HEK293 (cell line): Measurements from ENCODE around the gene CCND3.

Experiments used
- AEBP2 ChIP-seq: fragments of 450-650 bp; formaldehyde crosslinking; IDR thresholded peaks from 2 replicates; pipeline ENCODE4 v1.5.1; 2016; ENCODE audit warnings: missing biosample characterization, missing genetic modification characterization, borderline replicate concordance
- BCL11B ChIP-seq: fragments of 450-650 bp; formaldehyde crosslinking; IDR thresholded peaks from 2 replicates; pipeline ENCODE4 v1.5.1; 2016; ENCODE audit warnings: low read depth, missing biosample characterization, missing genetic modification characterization
- INSM2 ChIP-seq: fragments of 450-650 bp; formaldehyde crosslinking; IDR thresholded peaks from 2 replicates; pipeline ENCODE4 v1.5.1; 2016; ENCODE audit warnings: missing biosample characterization, missing genetic modification characterization
- PRDM1 ChIP-seq: fragments of 450-650 bp; formaldehyde crosslinking; IDR thresholded peaks from 2 replicates; pipeline ENCODE4; 2016; ENCODE audit warnings: missing biosample characterization, missing genetic modification characterization
- SCRT1 ChIP-seq: fragments of 450-650 bp; formaldehyde crosslinking; IDR thresholded peaks from 2 replicates; pipeline ENCODE4 v1.5.1; 2016; ENCODE audit warnings: missing biosample characterization, missing genetic modification characterization, borderline replicate concordance
- WT1 ChIP-seq: fragments of 450-650 bp; formaldehyde crosslinking; IDR thresholded peaks from 2 replicates; pipeline ENCODE4 v1.5.1; 2016; ENCODE audit warnings: missing biosample characterization, missing genetic modification characterization
- ZNF112 ChIP-seq: fragments of 450-650 bp; formaldehyde crosslinking; IDR thresholded peaks from 2 replicates; pipeline ENCODE4 v1.5.0; 2017; ENCODE audit warnings: missing biosample characterization, missing genetic modification characterization
- ZNF138 ChIP-seq: fragments of 450-650 bp; formaldehyde crosslinking; IDR thresholded peaks from 2 replicates; pipeline ENCODE4 v1.5.1; 2016; ENCODE audit warnings: missing biosample characterization, missing genetic modification characterization, borderline replicate concordance
- ZNF146 ChIP-seq: fragments of 450-650 bp; formaldehyde crosslinking; IDR thresholded peaks from 2 replicates; pipeline ENCODE4 v1.5.1; 2016; ENCODE audit warnings: missing biosample characterization, missing genetic modification characterization
- ZNF155 ChIP-seq: fragments of 450-650 bp; formaldehyde crosslinking; IDR thresholded peaks from 2 replicates; pipeline ENCODE4 v1.5.1; 2016; ENCODE audit warnings: missing biosample characterization, missing genetic modification characterization
- ZNF175 ChIP-seq: fragments of 450-650 bp; formaldehyde crosslinking; IDR thresholded peaks from 2 replicates; pipeline ENCODE4 v1.5.1; 2016; ENCODE audit warnings: missing biosample characterization, missing genetic modification characterization
- ZNF202 ChIP-seq: fragments of 450-650 bp; formaldehyde crosslinking; IDR thresholded peaks from 2 replicates; pipeline ENCODE4 v1.5.1; 2016; ENCODE audit warnings: missing biosample characterization, missing genetic modification characterization, borderline replicate concordance
- ZNF280D ChIP-seq: fragments of 450-650 bp; formaldehyde crosslinking; IDR thresholded peaks from 2 replicates; pipeline ENCODE4 v1.5.1; 2016; ENCODE audit warnings: missing biosample characterization, missing genetic modification characterization
- ZNF366 ChIP-seq: fragments of 450-650 bp; formaldehyde crosslinking; conservative IDR thresholded peaks from 2 replicates; pipeline ENCODE4 v1.5.1; 2016; ENCODE audit warnings: missing biosample characterization, missing genetic modification characterization
- ZNF423 ChIP-seq: fragments of 450-650 bp; formaldehyde crosslinking; IDR thresholded peaks from 2 replicates; pipeline ENCODE4 v1.5.1; 2016; ENCODE audit warnings: missing biosample characterization, missing genetic modification characterization
- ZNF488 ChIP-seq: fragments of 450-650 bp; formaldehyde crosslinking; IDR thresholded peaks from 2 replicates; pipeline ENCODE4 v1.5.1; 2016; ENCODE audit warnings: missing biosample characterization, missing genetic modification characterization
- ZNF501 ChIP-seq: fragments of 450-650 bp; formaldehyde crosslinking; IDR thresholded peaks from 2 replicates; pipeline ENCODE4 v1.5.1; 2016; ENCODE audit warnings: missing biosample characterization, missing genetic modification characterization
- ZNF510 ChIP-seq: fragments of 450-650 bp; formaldehyde crosslinking; IDR thresholded peaks from 2 replicates; pipeline ENCODE4 v1.5.1; 2018; ENCODE audit warnings: mild to moderate bottlenecking, missing genetic modification characterization, missing biosample characterization; ENCODE audit not compliant: insufficient replicate concordance
- ZNF544 ChIP-seq: fragments of 450-650 bp; formaldehyde crosslinking; IDR thresholded peaks from 2 replicates; pipeline ENCODE4 v1.5.0; 2017; ENCODE audit warnings: missing biosample characterization, missing genetic modification characterization
- ZNF548 ChIP-seq: fragments of 450-650 bp; formaldehyde crosslinking; IDR thresholded peaks from 2 replicates; pipeline ENCODE4 v1.5.1; 2016; ENCODE audit warnings: missing biosample characterization, missing genetic modification characterization
- ZNF610 ChIP-seq: fragments of 450-650 bp; formaldehyde crosslinking; IDR thresholded peaks from 2 replicates; pipeline ENCODE4 v1.5.1; 2016; ENCODE audit warnings: missing biosample characterization, missing genetic modification characterization, borderline replicate concordance
- ZNF654 ChIP-seq: fragments of 450-650 bp; formaldehyde crosslinking; IDR thresholded peaks from 2 replicates; pipeline ENCODE4 v1.5.1; 2016; ENCODE audit warnings: low read depth, missing biosample characterization, missing genetic modification characterization
- ZNF677 ChIP-seq: fragments of 450-650 bp; IDR thresholded peaks from 2 replicates; pipeline ENCODE4 v1.5.0; 2018; ENCODE audit warnings: missing biosample characterization, mild to moderate bottlenecking, missing genetic modification characterization, moderate library complexity
- ZNF76 ChIP-seq: fragments of 450-650 bp; formaldehyde crosslinking; IDR thresholded peaks from 2 replicates; pipeline ENCODE4; 2016; ENCODE audit warnings: low read depth, missing biosample characterization, missing genetic modification characterization, borderline replicate concordance
- ZNF776 ChIP-seq: fragments of 450-650 bp; formaldehyde crosslinking; IDR thresholded peaks from 2 replicates; pipeline ENCODE4 v1.5.0; 2017; ENCODE audit warnings: missing biosample characterization, missing genetic modification characterization, borderline replicate concordance
- ZNF777 ChIP-seq: fragments of 450-650 bp; formaldehyde crosslinking; IDR thresholded peaks from 2 replicates; pipeline ENCODE4 v1.5.1; 2017; ENCODE audit warnings: missing biosample characterization, missing genetic modification characterization, borderline replicate concordance
- ZNF791 ChIP-seq: fragments of 450-650 bp; formaldehyde crosslinking; IDR thresholded peaks from 2 replicates; pipeline ENCODE4 v1.5.1; 2016; ENCODE audit warnings: missing biosample characterization, missing genetic modification characterization
- ZSCAN16 ChIP-seq: fragments of 450-650 bp; formaldehyde crosslinking; IDR thresholded peaks from 2 replicates; pipeline ENCODE4 v1.5.1; 2016; ENCODE audit warnings: missing biosample characterization, missing genetic modification characterization
- TF ChIP-seq, protein P1 (sequence below): fragments of 450-650 bp; formaldehyde crosslinking; IDR thresholded peaks from 2 replicates; pipeline ENCODE4 v1.5.1; 2016; ENCODE audit warnings: missing biosample characterization, missing genetic modification characterization

Gene CCND3

GRCh38 chr6:41920921-41921711, 20.5 kb downstream of the CCND3 start, which contains the start of the genes BYSL and MED20 (continued):
- TF ChIP-seq ZNF146 (tag by site-specific recombination) = no peak
- TF ChIP-seq ZNF610 (tag by site-specific recombination) = no peak; the same call in 1 of the 2 replicates
- TF ChIP-seq ZNF791 (tag by site-specific recombination) = no peak
- no peak for TF ChIP-seq ZNF280D (tag by site-specific recombination)
- TF ChIP-seq WT1 (tag by site-specific recombination) = peak; percentile 54; the same call in 1 of the 2 replicates
- no peak for TF ChIP-seq ZNF677 (tag by site-specific recombination)
- TF ChIP-seq ZNF654 (tag by site-specific recombination) = peak; percentile 35
- TF ChIP-seq ZNF138 (tag by site-specific recombination) = no peak
- TF ChIP-seq ZNF510 = no peak
- TF ChIP-seq ZNF488 = no peak
- TF ChIP-seq ZNF776 = no peak
- no peak for TF ChIP-seq ZNF112 (tag by site-specific recombination)
- TF ChIP-seq ZNF366 = no peak
- 0 out of 2 replicates have a peak, but pooled peaks have one; percentile 27 for TF ChIP-seq ZNF76 (tag by site-specific recombination)
- TF ChIP-seq ZNF501 = peak; percentile 89; the same call in 1 of the 2 replicates
- TF ChIP-seq INSM2 (tag by site-specific recombination) = peak; percentile 9; the same call in 1 of the 2 replicates
- no peak for TF ChIP-seq ZNF548 (tag by site-specific recombination)
- TF ChIP-seq ZNF777 (tag by site-specific recombination) = no peak
- no peak for TF ChIP-seq BCL11B (tag by site-specific recombination)
- TF ChIP-seq, protein P1, sequence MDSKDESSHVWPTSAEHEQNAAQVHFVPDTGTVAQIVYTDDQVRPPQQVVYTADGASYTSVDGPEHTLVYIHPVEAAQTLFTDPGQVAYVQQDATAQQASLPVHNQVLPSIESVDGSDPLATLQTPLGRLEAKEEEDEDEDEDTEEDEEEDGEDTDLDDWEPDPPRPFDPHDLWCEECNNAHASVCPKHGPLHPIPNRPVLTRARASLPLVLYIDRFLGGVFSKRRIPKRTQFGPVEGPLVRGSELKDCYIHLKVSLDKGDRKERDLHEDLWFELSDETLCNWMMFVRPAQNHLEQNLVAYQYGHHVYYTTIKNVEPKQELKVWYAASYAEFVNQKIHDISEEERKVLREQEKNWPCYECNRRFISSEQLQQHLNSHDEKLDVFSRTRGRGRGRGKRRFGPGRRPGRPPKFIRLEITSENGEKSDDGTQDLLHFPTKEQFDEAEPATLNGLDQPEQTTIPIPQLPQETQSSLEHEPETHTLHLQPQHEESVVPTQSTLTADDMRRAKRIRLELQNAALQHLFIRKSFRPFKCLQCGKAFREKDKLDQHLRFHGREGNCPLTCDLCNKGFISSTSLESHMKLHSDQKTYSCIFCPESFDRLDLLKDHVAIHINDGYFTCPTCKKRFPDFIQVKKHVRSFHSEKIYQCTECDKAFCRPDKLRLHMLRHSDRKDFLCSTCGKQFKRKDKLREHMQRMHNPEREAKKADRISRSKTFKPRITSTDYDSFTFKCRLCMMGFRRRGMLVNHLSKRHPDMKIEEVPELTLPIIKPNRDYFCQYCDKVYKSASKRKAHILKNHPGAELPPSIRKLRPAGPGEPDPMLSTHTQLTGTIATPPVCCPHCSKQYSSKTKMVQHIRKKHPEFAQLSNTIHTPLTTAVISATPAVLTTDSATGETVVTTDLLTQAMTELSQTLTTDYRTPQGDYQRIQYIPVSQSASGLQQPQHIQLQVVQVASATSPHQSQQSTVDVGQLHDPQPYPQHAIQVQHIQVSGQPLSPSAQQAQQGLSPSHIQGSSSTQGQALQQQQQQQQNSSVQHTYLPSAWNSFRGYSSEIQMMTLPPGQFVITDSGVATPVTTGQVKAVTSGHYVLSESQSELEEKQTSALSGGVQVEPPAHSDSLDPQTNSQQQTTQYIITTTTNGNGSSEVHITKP (tag by site-specific recombination) = peak; percentile 82
- no peak for TF ChIP-seq ZNF544
- no peak for TF ChIP-seq AEBP2 (tag by site-specific recombination)
- TF ChIP-seq ZNF155 (tag by site-specific recombination) = no peak
- no peak for TF ChIP-seq PRDM1 (tag by site-specific recombination)
- no peak for TF ChIP-seq SCRT1
- TF ChIP-seq ZNF175 = no peak
- no peak for TF ChIP-seq ZNF202 (tag by site-specific recombination)
- no peak for TF ChIP-seq ZSCAN16
- no peak for TF ChIP-seq ZNF423 (tag by site-specific recombination)
